NB4 (cell line): ENCODE data around the gene CTNNA3.

ENCODE experiments used
- CTCF ChIP-seq: IDR thresholded peaks from one replicate; pipeline ENCODE4 v1.5.1; 2012; ENCODE audit warnings: low read depth, low read length
- MYC ChIP-seq: IDR thresholded peaks from 2 replicates; pipeline ENCODE4 v1.6.1; 2011; ENCODE audit warnings: low read depth, low read length
- POLR2A ChIP-seq: IDR thresholded peaks from 2 replicates; pipeline ENCODE4 v1.6.1; 2011; ENCODE audit warnings: mild to moderate bottlenecking; ENCODE audit not compliant: insufficient read length; ENCODE audit errors: extremely low read depth
- TF ChIP-seq, protein P1 (sequence below): IDR thresholded peaks from 2 replicates; pipeline ENCODE4 v1.6.1; 2011; ENCODE audit warnings: low read depth, low read length

DNA sequence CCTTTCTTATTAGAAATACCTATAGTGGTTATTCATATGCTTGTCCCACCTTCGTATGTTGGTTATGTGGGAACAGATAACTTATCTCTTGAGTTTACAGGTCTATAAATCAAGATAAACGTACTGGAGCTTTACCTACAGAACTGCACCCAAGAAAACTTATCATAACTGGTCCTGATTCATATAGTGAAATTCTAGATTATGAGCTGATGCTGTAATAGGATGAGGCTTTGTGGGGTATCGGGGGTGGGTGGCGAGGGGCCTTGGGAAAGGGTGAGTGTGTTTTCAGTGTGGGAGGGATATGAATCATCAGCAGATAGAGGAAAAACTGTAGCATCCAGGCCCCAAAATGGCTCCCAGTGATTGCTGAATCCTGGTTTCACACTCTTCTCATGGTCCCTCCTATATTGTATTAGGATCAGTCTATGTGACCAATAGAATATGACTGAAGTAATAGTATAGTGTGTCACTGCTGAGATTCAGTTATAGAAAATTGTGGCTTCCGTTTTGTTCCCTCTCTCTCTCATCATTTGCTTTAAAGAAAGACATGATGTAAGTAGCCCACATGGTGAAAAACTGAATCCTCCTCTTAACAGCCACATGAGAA is 1476.9 kb downstream of the CTNNA3 start:
- TF ChIP-seq CTCF (no peak), POLR2A (no peak), MYC (no peak)
- TF ChIP-seq, protein P1, sequence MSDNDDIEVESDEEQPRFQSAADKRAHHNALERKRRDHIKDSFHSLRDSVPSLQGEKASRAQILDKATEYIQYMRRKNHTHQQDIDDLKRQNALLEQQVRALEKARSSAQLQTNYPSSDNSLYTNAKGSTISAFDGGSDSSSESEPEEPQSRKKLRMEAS = no peak
